HL-60/S4 treated with phorbol 12-myristate 13-acetate at 8.2 ng/mL for 4 days and 3 days (cell line): ENCODE measurements around the gene KMT2A.
"Not testable (repeated sequence)": the region's sequence is repeated elsewhere in the genome, so short reads cannot be mapped to it uniquely, and the experiment has no call there.

Experiments used
- in situ Hi-C: fragments of 300-500 bp; cut with MboI; formaldehyde crosslinking; loops from 2 replicates; pipeline ENCODE4 v1.15.0; 2022; ENCODE audit warnings: low sequenced_read_pairs

Gene KMT2A

DNA sequence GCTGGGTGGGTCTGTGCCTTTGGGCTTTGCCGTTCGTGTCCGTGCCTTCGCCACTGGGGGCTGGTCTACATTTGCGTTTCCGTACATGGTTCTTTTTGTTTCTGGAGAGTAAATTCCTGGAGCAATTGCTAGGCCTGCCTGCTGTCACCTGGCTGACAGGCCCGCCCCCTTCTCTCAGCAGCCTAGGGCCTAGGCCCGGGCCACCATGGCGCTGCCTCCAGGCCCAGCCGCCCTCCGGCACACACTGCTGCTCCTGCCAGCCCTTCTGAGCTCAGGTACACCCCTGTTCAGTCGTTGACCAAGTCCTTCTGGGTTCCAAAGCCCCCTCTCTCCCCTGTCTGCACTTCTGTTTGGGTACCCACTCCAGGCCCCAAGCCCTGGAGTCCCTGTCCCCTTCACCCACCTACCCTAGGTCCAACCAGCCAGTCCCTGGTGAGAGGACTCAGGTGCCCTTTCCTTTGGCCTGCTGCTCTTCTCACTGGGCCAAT is 95.3 kb downstream of the KMT2A start:
- in situ Hi-C loops, result no loop called here

DNA sequence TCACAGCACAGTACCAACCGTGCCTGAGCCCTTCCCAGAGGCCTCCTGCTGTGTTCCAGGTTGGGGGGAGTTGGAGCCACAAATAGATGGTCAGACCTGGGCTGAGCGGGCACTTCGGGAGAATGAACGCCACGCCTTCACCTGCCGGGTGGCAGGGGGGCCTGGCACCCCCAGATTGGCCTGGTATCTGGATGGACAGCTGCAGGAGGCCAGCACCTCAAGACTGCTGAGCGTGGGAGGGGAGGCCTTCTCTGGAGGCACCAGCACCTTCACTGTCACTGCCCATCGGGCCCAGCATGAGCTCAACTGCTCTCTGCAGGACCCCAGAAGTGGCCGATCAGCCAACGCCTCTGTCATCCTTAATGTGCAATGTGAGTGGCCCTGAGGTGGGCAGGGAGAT is 95.8 kb downstream of the KMT2A start:
- in situ Hi-C loops, result no loop called here

DNA sequence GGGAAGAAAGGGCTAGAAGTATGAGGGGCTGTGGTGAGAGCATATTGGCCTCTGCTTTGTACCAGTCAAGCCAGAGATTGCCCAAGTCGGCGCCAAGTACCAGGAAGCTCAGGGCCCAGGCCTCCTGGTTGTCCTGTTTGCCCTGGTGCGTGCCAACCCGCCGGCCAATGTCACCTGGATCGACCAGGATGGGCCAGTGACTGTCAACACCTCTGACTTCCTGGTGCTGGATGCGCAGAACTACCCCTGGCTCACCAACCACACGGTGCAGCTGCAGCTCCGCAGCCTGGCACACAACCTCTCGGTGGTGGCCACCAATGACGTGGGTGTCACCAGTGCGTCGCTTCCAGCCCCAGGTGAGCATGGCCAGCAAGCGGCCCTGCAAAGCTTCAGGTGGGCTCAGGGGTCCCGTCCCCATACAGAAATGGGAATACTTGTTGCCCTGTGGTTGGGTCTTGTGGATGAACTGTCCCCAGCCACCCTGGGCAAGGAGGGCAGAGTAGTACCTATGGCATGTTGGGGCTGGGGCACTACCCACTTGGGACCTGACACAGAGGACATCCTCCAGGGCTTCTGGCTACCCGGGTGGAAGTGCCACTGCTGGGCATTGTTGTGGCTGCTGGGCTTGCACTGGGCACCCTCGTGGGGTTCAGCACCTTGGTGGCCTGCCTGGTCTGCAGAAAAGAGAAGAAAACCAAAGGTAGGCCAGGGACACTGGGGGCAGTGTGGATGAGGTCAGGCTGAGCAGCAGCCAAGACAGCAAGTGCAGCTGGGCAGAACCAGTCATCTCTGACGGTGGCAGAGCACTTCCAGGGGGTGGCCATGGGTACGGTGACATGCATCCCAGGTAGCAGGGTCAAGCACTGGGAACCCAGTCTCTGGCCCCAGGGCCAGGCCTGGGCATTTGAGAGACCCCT is 96.8 kb downstream of the KMT2A start:
- in situ Hi-C loops, result no loop called here

DNA sequence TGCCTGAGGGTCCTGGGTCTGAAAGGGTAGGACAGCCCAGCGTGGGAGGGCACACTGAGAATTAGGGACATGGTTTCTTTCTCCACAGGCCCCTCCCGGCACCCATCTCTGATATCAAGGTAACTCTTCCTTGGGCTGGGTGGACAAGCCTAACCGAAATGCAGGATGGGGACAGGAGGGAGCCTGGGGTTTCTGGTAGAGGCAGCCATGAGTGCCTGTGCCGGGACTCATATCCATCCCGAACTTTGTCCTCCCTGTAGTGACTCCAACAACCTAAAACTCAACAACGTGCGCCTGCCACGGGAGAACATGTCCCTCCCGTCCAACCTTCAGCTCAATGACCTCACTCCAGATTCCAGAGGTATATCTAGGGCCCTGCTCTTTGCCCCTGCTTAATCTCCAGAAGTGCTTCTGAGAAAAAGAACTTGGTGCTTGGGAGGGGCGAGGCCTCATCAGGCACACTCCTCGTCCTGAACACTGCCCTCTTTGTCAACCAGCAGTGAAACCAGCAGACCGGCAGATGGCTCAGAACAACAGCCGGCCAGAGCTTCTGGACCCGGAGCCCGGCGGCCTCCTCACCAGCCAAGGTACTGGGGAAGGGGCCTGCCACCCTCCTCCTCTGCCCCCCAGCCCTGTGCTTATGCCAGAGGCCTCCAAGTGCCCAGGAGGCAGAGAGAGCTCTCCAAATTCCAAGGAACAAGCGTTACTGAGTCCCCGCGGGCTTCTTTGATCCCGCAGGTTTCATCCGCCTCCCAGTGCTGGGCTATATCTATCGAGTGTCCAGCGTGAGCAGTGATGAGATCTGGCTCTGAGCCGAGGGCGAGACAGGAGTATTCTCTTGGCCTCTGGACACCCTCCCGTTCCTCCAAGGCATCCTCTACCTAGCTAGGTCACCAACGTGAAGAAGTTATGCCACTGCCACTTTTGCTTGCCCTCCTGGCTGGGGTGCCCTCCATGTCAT is 97.8 kb downstream of the KMT2A start:
- in situ Hi-C loops, result no loop called here

DNA sequence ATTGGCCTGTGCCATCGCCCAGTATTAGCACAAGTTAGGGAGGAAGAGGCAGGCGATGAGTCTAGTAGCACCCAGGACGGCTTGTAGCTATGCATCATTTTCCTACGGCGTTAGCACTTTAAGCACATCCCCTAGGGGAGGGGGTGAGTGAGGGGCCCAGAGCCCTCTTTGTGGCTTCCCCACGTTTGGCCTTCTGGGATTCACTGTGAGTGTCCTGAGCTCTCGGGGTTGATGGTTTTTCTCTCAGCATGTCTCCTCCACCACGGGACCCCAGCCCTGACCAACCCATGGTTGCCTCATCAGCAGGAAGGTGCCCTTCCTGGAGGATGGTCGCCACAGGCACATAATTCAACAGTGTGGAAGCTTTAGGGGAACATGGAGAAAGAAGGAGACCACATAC is 99.0 kb downstream of the KMT2A start:
- in situ Hi-C loops, result no loop called here

DNA sequence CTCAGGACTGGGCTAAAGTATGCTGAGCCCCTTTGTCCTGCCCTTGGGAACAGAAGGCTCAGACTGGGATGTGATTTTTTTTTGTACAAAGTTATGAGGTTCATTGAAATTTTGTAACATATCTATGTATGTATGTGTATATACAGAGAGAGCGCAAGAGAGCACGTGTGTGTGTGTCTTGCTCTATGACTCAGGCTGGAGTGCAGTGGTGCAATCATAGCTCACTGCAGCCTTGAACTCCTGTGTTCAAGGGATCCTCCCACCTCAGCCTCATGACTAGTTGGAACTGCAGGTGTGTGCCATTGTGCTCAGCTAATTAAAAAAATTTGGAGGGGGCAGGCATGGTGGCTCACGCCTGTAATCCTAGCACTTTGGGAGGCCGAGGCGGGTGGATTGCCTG is 100.4 kb downstream of the KMT2A start:
- in situ Hi-C loops, result no loop called here

DNA sequence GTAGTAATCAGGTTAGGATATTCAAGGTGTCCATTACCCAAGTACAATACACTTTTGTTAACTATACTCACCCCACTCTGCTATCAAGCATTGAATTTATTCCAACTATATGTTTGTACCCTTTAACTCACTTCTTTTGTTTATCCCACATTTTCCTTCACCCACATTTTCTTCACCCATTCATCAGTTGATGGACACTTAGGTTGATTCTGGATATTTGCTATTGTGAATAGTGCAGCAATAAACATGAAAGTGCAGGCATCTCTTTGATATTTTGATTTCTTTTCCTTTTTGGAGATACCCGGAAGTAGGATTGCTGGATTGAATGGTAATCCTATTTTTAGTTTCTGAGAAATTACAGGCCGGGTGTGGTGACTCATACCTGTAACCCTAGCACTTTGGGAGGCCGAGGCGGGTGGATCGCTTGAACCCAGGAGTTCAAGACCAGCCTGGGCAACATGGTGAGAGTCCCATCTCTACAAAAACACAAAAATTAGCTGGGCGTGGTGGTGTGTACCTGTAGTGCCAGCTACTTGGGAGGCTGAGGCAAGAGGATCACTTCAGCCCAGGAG is 101.2 kb downstream of the KMT2A start:
- in situ Hi-C loops, result no loop called here

DNA sequence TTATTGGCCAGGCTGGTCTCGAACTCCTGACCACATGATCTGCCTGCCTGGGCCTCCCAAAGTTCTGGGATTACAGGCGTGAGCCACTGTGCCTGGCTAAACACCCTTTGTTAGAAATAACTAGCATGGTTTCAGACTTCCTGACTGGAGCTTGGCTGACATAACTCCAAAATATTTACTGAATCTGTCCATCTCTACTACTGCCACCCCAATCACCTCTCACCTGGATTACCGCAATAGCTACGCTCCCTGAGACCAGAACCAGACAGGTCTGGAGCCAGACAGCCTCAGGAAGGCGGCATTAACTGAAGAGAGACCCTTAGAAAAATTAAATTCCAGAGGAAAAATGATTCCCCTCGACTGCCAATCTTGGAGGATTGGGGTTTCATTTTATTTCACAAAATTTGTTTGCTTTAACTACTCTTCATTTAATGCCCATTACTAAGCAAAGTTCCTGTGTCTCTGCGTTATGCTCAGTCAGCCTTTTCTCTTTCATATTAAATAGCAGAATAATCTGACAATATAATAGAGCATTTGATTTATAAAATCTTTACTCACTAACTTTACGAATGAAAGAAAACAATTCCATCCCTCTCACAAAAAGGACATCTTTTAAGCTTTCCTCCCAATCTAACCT is 107.8 kb downstream of the KMT2A start:
- in situ Hi-C loops, result no loop called here

DNA sequence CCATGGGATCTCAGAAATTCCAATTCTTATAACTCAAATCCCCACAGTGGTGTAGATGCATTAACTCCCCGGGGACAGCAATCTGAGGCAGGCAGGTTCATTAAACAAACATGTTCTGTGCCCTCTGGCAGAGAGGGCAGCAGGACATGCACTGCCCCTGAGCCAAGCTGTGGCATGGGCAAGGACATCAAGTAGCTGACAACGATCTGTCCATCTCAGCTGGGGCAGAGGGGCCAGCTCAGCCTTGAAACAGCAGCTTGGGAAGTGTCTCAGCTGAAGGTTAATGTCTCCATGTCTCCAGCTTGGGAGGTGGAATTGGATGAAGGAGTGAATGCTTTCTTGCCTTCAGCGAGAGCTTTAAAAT is 108.3 kb downstream of the KMT2A start:
- in situ Hi-C loops, result no loop called here

DNA sequence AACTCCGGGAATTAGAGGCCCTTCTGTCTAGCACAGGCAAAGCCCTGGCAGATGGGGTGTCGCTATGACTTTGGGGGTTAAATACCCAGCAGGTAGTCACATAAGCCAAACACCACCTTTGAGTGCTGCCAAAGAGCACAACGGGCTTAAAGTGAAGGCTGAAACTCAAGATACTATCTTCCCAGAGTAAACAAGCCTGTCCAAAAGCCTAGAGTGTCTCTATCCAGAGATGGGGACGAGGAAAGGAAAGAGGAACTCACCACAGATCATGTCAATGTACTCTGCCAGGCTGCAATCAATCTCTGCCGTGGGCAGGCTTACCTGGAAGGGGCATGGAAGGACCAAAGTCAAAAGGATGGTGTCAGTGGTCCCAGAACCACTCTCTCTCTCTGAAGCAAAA is 109.2 kb downstream of the KMT2A start:
- in situ Hi-C loops, result no loop called here

DNA sequence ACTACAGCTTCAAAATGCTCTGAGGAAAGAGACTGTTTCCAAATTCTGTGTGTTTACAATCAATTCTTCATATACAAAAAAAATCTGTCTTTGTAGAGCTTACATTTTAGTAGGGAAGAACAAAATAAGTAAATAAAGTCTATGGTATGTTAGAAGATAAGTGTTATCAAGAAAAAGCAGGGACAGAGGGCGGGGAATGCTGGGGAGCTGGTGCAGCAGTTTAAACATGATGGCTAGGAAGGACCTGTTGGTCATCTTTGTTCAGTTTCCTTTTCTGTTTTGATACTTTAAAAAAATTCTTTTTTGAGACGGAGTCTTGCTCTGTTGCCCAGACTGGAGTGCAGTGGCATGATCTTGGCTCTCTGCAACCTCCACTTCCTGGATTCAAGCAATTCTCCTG is 110.8 kb downstream of the KMT2A start:
- in situ Hi-C loops, result no loop called here

DNA sequence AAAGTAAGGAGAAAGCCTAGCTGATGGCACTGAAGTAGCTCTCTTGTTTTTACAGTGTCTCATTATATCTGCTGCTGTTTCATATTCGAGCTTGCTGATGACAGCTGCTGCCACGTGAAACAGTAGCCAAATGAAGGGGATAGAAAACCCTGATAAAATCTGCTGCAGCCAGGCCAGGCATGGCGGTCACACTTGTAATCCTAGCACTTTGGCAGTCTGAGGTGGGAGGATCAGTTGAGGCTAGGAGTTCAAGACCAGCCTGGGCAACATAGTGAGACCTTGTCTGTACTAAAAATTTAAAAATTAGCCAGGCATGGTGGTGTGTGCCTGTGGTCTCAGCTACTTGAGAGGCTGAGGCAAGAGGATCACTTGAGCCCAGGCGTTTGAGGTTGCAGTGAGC is 116.0 kb downstream of the KMT2A start:
- in situ Hi-C loops, result no loop called here

DNA sequence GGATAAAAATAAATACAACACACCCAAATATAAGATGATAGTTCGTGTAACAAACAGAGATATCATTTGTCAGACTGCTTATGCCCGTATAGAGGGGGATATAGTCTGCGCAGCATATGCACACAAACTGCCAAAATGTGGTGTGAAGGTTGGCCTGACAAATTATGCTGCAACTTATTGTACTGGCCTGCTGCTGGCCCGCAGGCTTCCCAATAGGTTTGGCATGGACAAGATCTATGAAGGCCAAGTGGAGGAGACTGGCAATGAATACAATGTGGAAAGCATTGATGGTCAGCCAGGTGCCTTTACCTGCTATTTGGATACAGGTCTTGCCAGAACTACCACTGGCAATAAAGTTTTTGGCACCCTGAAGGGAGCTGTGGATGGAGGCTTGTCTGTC is 124.5 kb downstream of the KMT2A start:
- in situ Hi-C loops, result no loop called here

DNA sequence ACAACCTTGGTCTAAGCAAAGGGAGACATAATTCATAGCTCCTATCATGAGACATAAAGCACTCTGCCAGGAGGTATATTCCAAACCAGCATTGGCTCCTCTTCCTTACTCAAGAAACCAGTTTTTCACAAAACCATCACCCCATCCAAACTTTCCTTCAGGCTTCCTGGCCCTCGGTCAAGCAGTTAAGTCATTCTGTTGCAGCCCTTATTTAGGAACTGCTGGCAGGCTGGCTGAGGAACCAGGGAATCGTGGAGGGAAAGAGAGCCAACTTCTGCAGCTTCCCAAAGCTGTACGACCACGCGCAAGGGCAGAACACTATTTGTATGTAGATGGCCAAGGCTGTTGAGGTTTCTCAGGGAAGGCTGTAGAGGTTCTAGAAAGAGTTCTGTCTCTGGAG is 128.8 kb downstream of the KMT2A start:
- in situ Hi-C loops, result no loop called here

DNA sequence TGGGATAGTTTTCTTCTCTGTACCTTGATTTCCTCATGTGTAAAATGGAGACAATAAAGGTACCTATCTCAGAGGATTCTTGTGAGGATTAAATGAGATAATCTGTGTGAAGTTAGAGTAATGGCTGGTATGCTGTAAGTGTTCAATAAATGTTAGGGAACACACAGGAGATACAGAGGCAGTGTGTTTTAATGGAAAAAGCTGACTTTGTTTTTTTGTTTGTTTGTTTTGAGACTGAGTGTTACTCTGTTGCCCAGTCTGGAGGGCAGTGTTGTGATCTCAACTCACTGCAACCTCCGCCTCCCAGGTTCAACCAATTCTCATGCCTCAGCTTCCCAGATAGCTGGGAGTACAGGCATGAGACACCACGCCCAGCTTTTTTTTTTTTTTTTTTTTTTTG is 133.4 kb downstream of the KMT2A start:
- in situ Hi-C loops, result no loop called here

DNA sequence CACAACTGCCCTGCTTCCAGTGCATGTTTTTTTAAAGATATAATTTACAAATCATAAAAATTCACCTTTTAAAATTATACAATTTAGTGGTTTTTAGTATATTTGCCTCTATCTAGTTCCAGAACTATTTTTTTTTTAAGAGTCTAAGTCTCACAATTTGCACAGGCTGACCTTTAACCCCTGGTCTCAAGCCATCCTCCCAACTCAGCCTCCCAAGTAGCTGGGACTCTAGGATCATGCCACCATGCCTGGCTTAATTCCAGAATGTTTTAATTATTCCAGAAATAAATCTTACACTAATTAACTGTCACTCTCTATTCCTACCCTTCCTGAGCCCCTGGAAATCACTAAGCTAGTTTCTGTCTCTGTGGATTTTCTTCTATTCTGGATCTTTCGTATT is 134.5 kb downstream of the KMT2A start:
- in situ Hi-C loops, result no loop called here

DNA sequence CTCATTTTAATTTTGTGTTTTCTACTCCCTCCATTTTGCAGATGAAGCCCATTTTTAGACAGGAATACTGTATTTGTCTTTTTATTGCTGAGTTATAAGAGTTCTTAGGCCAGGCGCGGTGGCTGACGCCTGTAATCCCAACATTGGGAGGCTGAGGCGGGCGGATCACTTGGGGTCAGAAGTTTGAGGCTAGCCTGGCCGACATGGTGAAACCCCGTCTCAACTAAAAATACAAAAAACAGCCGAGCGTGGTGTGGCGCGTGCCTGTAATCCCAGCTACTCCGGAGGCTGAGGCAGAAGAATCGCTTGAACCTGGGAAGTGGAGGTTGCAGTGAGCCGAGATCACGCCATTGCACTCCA is 135.4 kb downstream of the KMT2A start:
- in situ Hi-C loops, result not testable (repeated sequence)

DNA sequence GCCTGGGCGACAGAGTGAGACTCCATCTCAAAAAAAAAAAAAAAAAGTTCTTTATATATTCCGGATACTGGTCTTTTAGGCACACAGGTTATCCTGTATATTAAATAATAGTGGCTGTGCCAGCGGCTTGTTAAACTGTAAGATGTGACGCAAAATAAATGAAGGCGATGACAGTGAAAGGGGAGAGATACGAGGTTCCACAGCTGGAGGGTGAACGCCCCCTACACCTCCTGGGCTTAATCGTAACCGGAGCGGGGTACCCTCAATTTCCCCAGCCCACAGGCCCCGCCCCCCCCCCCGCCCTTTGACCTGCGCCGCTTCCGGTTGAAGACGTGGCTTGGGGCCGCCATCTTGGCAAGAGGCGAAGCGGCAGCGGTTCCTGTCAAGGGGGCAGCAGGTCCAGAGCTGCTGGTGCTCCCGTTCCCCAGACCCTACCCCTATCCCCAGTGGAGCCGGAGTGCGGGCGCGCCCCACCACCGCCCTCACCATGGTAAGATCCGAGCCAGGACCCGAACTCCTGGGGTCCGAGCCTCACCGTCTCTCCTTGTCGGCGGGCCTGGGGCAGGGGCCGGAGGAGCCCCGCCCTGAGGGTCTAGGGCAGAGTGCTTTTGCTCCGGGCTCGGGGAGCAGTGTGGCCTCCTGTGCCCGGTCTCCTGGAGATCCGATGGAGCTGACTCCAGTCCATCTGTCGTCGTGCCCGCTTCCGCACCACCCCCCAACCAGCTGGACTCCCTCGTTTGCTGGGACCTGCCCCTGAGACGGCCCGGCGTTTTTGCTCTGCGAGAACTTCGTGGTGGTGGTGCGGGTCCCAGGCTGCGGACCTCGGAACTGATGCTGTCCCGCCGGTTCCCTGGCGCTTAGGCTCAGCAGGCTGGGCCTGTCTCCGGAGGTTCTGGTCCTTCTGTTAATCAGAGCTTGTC is 136.0 kb downstream of the KMT2A start, which contains the start of gene ARCN1:
ARCN1 (plus strand) TSS at position 349 of the 920 bp plus-strand sequence; CDS start at position 488, 139 bp downstream.
- in situ Hi-C loops, result no loop called here

DNA sequence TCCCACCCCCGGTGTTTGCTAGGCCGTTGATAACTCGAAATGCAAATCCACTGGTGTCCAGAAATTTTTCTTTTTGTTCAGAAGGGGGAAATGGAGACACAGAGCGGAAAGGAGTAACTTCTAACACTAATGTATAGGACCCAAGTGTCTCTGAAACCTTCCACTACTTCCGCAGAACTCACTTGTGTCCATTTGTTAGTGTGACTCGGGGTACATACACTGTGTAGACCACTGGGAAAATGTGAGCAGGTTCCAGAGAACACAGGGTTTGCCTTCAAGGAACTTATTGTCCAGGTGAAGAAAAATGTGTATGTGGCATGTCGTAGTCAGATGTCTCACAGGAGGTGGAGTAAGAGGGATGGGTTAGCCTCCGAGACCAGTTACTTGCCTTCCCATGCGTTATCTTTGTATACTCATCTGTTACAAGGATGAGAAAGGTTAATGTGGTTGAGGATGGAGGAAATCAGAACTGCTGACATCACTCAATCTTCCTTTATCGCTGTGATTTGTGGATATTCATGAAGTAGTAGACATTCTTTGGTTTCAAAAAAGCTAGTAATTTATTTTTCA is 136.8 kb downstream of the KMT2A start:
- in situ Hi-C loops, result no loop called here
